ENCODE results near the gene CAPN6.

GRCh38 chrX:111265486-111265885 lies 4.8 kb downstream of the CAPN6 start:
- TF ChIP-seq, protein P1, sequence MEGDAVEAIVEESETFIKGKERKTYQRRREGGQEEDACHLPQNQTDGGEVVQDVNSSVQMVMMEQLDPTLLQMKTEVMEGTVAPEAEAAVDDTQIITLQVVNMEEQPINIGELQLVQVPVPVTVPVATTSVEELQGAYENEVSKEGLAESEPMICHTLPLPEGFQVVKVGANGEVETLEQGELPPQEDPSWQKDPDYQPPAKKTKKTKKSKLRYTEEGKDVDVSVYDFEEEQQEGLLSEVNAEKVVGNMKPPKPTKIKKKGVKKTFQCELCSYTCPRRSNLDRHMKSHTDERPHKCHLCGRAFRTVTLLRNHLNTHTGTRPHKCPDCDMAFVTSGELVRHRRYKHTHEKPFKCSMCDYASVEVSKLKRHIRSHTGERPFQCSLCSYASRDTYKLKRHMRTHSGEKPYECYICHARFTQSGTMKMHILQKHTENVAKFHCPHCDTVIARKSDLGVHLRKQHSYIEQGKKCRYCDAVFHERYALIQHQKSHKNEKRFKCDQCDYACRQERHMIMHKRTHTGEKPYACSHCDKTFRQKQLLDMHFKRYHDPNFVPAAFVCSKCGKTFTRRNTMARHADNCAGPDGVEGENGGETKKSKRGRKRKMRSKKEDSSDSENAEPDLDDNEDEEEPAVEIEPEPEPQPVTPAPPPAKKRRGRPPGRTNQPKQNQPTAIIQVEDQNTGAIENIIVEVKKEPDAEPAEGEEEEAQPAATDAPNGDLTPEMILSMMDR (IDR thresholded peaks at IDR 0.05) = no peak
- TF ChIP-seq EZH2phosphoT487 (IDR thresholded peaks at IDR 0.05) = no peak
- TF ChIP-seq EZH2 (IDR thresholded peaks at IDR 0.05) = no peak

Measured in neural progenitor cell (in vitro differentiated cells).